Measurements from ENCODE around the gene ADAM12. TPM values are rescaled to one million over a fixed set of nuclear protein-coding genes. Genes with fewer than 3 reads are reported as not detected.

Gene ADAM12
- total and polyA plus RNA-seq, 9 of the 15 experiments (the other 6 are each of a cell fraction or from before 2014, with no cell fraction given), result not detected

DNA sequence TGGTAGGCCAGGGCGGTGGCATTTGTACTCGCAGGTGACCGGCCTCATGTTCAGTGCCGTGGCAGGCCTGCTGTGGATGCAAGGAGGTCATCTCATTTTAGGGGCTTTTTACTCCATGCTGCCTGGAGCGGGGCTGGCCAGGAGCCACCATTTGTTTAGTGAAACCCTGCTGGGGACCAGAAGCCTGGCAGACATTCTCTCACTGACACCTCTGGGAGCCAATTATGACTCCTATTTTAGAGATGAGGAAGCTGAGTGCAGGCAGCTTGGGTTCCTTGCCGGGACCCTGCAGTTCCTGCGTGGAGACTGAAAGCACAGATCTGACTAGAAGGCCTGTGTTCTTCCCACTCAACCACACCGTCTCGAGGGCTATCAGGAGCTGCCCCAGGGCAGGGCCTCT, 305.3 kb downstream of the ADAM12 start:
- ChIA-PET CTCF (ENCODE audit: low intra/inter-chr PET ratio) (no interaction called here), POLR2A (no interaction called here)
- no peaks in the 10 kb centered on the region for H3K79me2 ChIP-seq (ENCODE audit: control insufficient read depth, insufficient read depth, low read length)
- TF ChIP-seq GABPB2 (CRISPR knock-in tag; conservative IDR thresholded peaks at IDR 0.05) (no peak), MITF (IDR thresholded peaks at IDR 0.05) (no peak), SMAD2 (IDR thresholded peaks at IDR 0.05; ENCODE audit: low read depth, low read length) (no peak), ZKSCAN3 (CRISPR knock-in tag; IDR thresholded peaks at IDR 0.05) (no peak), ZC3H4 (CRISPR knock-in tag; IDR thresholded peaks at IDR 0.05; ENCODE audit: borderline replicate concordance) (no peak), CREBBP (IDR thresholded peaks at IDR 0.05; ENCODE audit: low read depth, low read length) (no peak), FOXO4 (CRISPR knock-in tag; IDR thresholded peaks at IDR 0.05) (no peak), ZNF431 (CRISPR knock-in tag; IDR thresholded peaks at IDR 0.05) (no peak), FIP1L1 (IDR thresholded peaks at IDR 0.05; ENCODE audit: low read depth, low read length, poor library complexity, severe bottlenecking) (no peak), MAZ (CRISPR knock-in tag; conservative IDR thresholded peaks at IDR 0.05 in 1 of 2, IDR thresholded peaks at IDR 0.05 in 1 of 2) (no peak), ZNF707 (CRISPR knock-in tag; conservative IDR thresholded peaks at IDR 0.05) (no peak), BHLHE40 (IDR thresholded peaks at IDR 0.05; ENCODE audit: low read length) (no peak)
- TF ChIP-seq, protein P1, sequence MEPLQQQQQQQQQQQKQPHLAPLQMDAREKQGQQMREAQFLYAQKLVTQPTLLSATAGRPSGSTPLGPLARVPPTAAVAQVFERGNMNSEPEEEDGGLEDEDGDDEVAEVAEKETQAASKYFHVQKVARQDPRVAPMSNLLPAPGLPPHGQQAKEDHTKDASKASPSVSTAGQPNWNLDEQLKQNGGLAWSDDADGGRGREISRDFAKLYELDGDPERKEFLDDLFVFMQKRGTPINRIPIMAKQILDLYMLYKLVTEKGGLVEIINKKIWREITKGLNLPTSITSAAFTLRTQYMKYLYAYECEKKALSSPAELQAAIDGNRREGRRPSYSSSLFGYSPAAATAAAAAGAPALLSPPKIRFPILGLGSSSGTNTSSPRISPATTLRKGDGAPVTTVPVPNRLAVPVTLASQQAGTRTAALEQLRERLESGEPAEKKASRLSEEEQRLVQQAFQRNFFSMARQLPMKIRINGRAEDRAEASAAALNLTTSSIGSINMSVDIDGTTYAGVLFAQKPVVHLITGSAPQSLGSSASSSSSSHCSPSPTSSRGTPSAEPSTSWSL (CRISPR knock-in tag; IDR thresholded peaks at IDR 0.05; ENCODE audit: borderline replicate concordance), result no peak
- TF ChIP-seq, protein P2, sequence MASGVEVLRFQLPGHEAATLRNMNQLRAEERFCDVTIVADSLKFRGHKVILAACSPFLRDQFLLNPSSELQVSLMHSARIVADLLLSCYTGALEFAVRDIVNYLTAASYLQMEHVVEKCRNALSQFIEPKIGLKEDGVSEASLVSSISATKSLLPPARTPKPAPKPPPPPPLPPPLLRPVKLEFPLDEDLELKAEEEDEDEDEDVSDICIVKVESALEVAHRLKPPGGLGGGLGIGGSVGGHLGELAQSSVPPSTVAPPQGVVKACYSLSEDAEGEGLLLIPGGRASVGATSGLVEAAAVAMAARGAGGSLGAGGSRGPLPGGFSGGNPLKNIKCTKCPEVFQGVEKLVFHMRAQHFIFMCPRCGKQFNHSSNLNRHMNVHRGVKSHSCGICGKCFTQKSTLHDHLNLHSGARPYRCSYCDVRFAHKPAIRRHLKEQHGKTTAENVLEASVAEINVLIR (CRISPR knock-in tag; IDR thresholded peaks at IDR 0.05), result no peak
- H3K4me3 ChIP-seq, result no peak overlapping the region
- H2AFZ ChIP-seq (ENCODE audit: low read depth, low read length), result no peak overlapping the region
- ATAC-seq (no peak), FAIRE-seq (no peak), DNase-seq (ENCODE audit: extremely low read depth in 1 of 4, low spot score in 3 of 4) (no peak)
- no peaks in the 10 kb centered on the region for H4K20me1 ChIP-seq (replicated peaks; ENCODE audit: control insufficient read depth, insufficient read depth, low read length)
- intact Hi-C loops (cut with micrococcal nuclease) (no loop called here), in situ Hi-C loops (cut with MboI) (no loop called here)
- H3K4me1 ChIP-seq (replicated peaks in 1 of 2; ENCODE audit: control insufficient read depth in 2 of 2, insufficient read depth in 2 of 2, low read length in 2 of 2), result no peaks in the 10 kb centered on the region
- H3K27me3 ChIP-seq (ENCODE audit: control insufficient read depth in 2 of 2, insufficient read depth in 2 of 2, low read length in 2 of 2), result peaks cover 0 to 2% of the 10 kb centered on the region in 2 experiments; a peak in 2 of 5 replicates
- no peaks in the 10 kb centered on the region for H3K9me3 ChIP-seq (replicated peaks; ENCODE audit: control insufficient read depth, insufficient read depth, low read depth, low read length)
- 6% methylated on average over 9 of the region's 9 CpGs for WGBS (ENCODE audit: insufficient coverage, low coverage, missing lambda C conversion rate)
- H3K36me3 ChIP-seq (ENCODE audit: control insufficient read depth, insufficient read depth, low read length), result no peaks in the 10 kb centered on the region
- no peaks in the 10 kb centered on the region for H3K9me1 ChIP-seq (ENCODE audit: control insufficient read depth, insufficient read depth, low read length)
- H3K9ac ChIP-seq (ENCODE audit: insufficient read depth in 1 of 2, low read depth in 2 of 2, low read length in 2 of 2), result no peak overlapping the region
- no peak overlapping the region for H3K4me2 ChIP-seq (ENCODE audit: insufficient read depth, low read length)
- H3K27ac ChIP-seq (ENCODE audit: extremely low read depth, low read depth, low read length), result no peak overlapping the region
- BruUV-seq (replicated peaks), result no TSS peak

All from K562 (cell line).